H1 (cell line): ENCODE results near the gene SNX33. TPM values are rescaled to one million over a fixed set of nuclear protein-coding genes. Genes with fewer than 3 reads are reported as not detected.
A peak's percentile ranks its signal among the peaks of the same experiment; 100 is the strongest.

ENCODE experiments used
- CTCF ChIA-PET: fragments of 300-600 bp; sonication (Branson Sonifier 250); formaldehyde crosslinking; loops from one replicate; lab custom pipeline; 2021; ENCODE audit not compliant: partially characterized antibody; lab: Charles Lee
- POLR2A ChIA-PET: fragments of 300-600 bp; sonication (Branson Sonifier 250); formaldehyde crosslinking; loops from one replicate; lab custom pipeline; 2021; ENCODE audit warnings: inconsistent platforms; ENCODE audit not compliant: partially characterized antibody; lab: Charles Lee
- DNase-seq, 2 experiments: peaks; one replicate each; pipeline versions ENCODE4 v3.0.0 to v3.0.0-alpha.2; 2010 to 2022; ENCODE audit warnings: low spot score in 2 of 2, low read depth in 1 of 2, mixed read lengths in 1 of 2
- FAIRE-seq: peaks from 2 replicates; lab custom pipeline; 2011; peaks lifted over from hg19 to GRCh38; lab: Jason Lieb, UNC
- H2AFZ ChIP-seq: 2 replicates; pipeline ENCODE4 v1.8.1; 2012; ENCODE audit warnings: low read length, inconsistent platforms
- H2AK5ac ChIP-seq: 2 replicates; pipeline ENCODE4 v1.6.1; 2013; ENCODE audit warnings: low read depth, low read length
- H2BK120ac ChIP-seq: replicated peaks from 2 replicates; pipeline ENCODE3; 2013; ENCODE audit warnings: low read depth, low read length, inconsistent platforms
- H2BK12ac ChIP-seq: 2 replicates; pipeline ENCODE4 v1.6.1; 2013; ENCODE audit warnings: low read depth, low read length
- H2BK15ac ChIP-seq: 2 replicates; pipeline ENCODE4 v1.6.1; 2013; ENCODE audit warnings: low read length
- H2BK20ac ChIP-seq: 2 replicates; pipeline ENCODE4 v1.6.1; 2013; ENCODE audit warnings: low read length
- H2BK5ac ChIP-seq: 2 replicates; pipeline ENCODE4 v1.6.1; 2013; ENCODE audit warnings: low read depth, low read length
- H3K14ac ChIP-seq: 2 replicates; pipeline ENCODE4 v1.6.1; 2013; ENCODE audit warnings: inconsistent platforms; ENCODE audit not compliant: insufficient read length
- H3K18ac ChIP-seq: 2 replicates; pipeline ENCODE4 v1.6.1; 2013; ENCODE audit warnings: low read length; ENCODE audit errors: extremely low read depth
- H3K23ac ChIP-seq: 2 replicates; pipeline ENCODE4 v1.6.1; 2013; ENCODE audit warnings: inconsistent platforms; ENCODE audit not compliant: insufficient read length
- H3K23me2 ChIP-seq: 2 replicates; pipeline ENCODE4 v1.6.1; 2013; ENCODE audit warnings: low read depth, low read length
- H3K27ac ChIP-seq: 2 replicates; pipeline ENCODE4 v1.6.1; 2011; ENCODE audit warnings: low read depth, low read length, inconsistent platforms
- H3K27me3 ChIP-seq, 4 experiments: replicated peaks in 1 of 4; 1 replicate in 1 of 4; 2 replicates in 3 of 4; pipeline versions ENCODE4 v1.6.1 to v1.8.1; 2011 to 2013; ENCODE audit warnings: low read length in 3 of 4, mild to moderate bottlenecking in 3 of 4, inconsistent platforms in 2 of 4, mixed read lengths in 2 of 4, moderate library complexity in 1 of 4; ENCODE audit not compliant: control insufficient read depth in 3 of 4, insufficient read depth in 3 of 4; ENCODE audit errors: extremely low read depth in 1 of 4
- H3K36me3 ChIP-seq, 4 experiments: 2 replicates each; pipeline versions ENCODE4 v1.6.1 to v1.8.1; 2011 to 2013; ENCODE audit warnings: mild to moderate bottlenecking in 4 of 4, low read length in 3 of 4, moderate library complexity in 2 of 4, control low read depth in 1 of 4, inconsistent platforms in 1 of 4; ENCODE audit not compliant: insufficient read depth in 4 of 4, control insufficient read depth in 2 of 4
- H3K4ac ChIP-seq: replicated peaks from 2 replicates; pipeline ENCODE3; 2013; ENCODE audit warnings: low read length, low read depth, mixed read lengths, inconsistent platforms; ENCODE audit not compliant: insufficient read length
- H3K4me1 ChIP-seq, 4 experiments: replicated peaks in 1 of 4; 1 replicate in 1 of 4; 2 replicates in 3 of 4; pipeline versions ENCODE4 v1.6.1 to v1.8.1; 2011 to 2013; ENCODE audit warnings: low read length in 3 of 4, inconsistent platforms in 2 of 4, mixed read lengths in 1 of 4; ENCODE audit not compliant: insufficient read depth in 4 of 4, control insufficient read depth in 3 of 4
- H3K4me2 ChIP-seq, 2 experiments: 2 replicates each; pipeline versions ENCODE4 v1.6.1 to v1.8.1; 2011 to 2013; ENCODE audit warnings: low read depth in 2 of 2, low read length in 2 of 2, control low read depth in 1 of 2, inconsistent platforms in 1 of 2, mild to moderate bottlenecking in 1 of 2; ENCODE audit not compliant: insufficient read depth in 1 of 2
- H3K4me3 ChIP-seq, 4 experiments: fragments of 200-600, 300-600 bp in 1 of 4; sonication (generic), shearing (Covaris generic), sonication (Bioruptor Twin) in 1 of 4; 2 replicates each; pipeline versions ENCODE4 v1.5.1 to v1.8.1; 2011 to 2016; ENCODE audit warnings: low read length in 4 of 4, low read depth in 3 of 4, control low read depth in 2 of 4, inconsistent platforms in 2 of 4, mild to moderate bottlenecking in 2 of 4, mixed read lengths in 1 of 4, moderate library complexity in 1 of 4; ENCODE audit not compliant: insufficient read depth in 2 of 4; ENCODE audit errors: extremely low read depth in 1 of 4
- H3K56ac ChIP-seq: replicated peaks from 2 replicates; pipeline ENCODE3; 2013; ENCODE audit warnings: low read depth, mild to moderate bottlenecking, mixed read lengths, low read length, inconsistent platforms; ENCODE audit not compliant: insufficient read length
- H3K79me1 ChIP-seq: 2 replicates; pipeline ENCODE4 v1.6.1; 2013; ENCODE audit warnings: low read depth, low read length, control low read depth
- H3K79me2 ChIP-seq, 2 experiments: 2 replicates each; pipeline versions ENCODE4 v1.6.1 to v1.8.1; 2012 to 2013; ENCODE audit warnings: low read length in 2 of 2, mild to moderate bottlenecking in 2 of 2, inconsistent platforms in 1 of 2; ENCODE audit not compliant: insufficient read depth in 2 of 2, control insufficient read depth in 1 of 2
- H3K9ac ChIP-seq, 4 experiments: replicated peaks in 1 of 4; 1 replicate in 1 of 4; 2 replicates in 3 of 4; pipeline versions ENCODE4 v1.6.1 to v1.8.1; 2011 to 2013; ENCODE audit warnings: low read depth in 3 of 4, low read length in 3 of 4, control low read depth in 2 of 4, mild to moderate bottlenecking in 2 of 4, moderate library complexity in 2 of 4, inconsistent platforms in 1 of 4; ENCODE audit errors: extremely low read depth in 1 of 4
- H3K9me3 ChIP-seq, 2 experiments: 2 replicates each; pipeline versions ENCODE4 v1.6.1 to v1.8.1; 2012 to 2013; ENCODE audit warnings: mild to moderate bottlenecking in 2 of 2, moderate library complexity in 2 of 2, control low read depth in 1 of 2, inconsistent platforms in 1 of 2, low read depth in 1 of 2, low read length in 1 of 2, mixed read lengths in 1 of 2; ENCODE audit not compliant: insufficient read depth in 2 of 2
- H4K20me1 ChIP-seq, 2 experiments: replicated peaks in 1 of 2; 2 replicates each; pipeline versions ENCODE3 to v1.8.1; 2011 to 2013; ENCODE audit warnings: inconsistent platforms in 2 of 2, low read length in 2 of 2, mild to moderate bottlenecking in 1 of 2; ENCODE audit not compliant: insufficient read depth in 2 of 2, control insufficient read depth in 1 of 2
- H4K5ac ChIP-seq: 2 replicates; pipeline ENCODE4 v1.6.1; 2013; ENCODE audit warnings: low read length, low read depth, mixed read lengths, inconsistent platforms; ENCODE audit not compliant: insufficient read length
- H4K8ac ChIP-seq: 2 replicates; pipeline ENCODE4 v1.8.0; 2013; ENCODE audit warnings: mild to moderate bottlenecking, moderate library complexity, low read length, inconsistent platforms; ENCODE audit not compliant: insufficient read depth; ENCODE audit errors: extremely low read depth
- H4K91ac ChIP-seq: replicated peaks from 2 replicates; pipeline ENCODE3; 2013; ENCODE audit warnings: low read length, mixed read lengths, inconsistent platforms; ENCODE audit not compliant: insufficient read length
- CBX8 ChIP-seq: fragments of 300-800, 300-1000 bp; sonication (generic); IDR thresholded peaks from 2 replicates; pipeline ENCODE4 v1.7.1; 2016; ENCODE audit warnings: low read depth, low read length, borderline replicate concordance
- CHD1 ChIP-seq: IDR thresholded peaks from 2 replicates; pipeline ENCODE4 v1.6.1; 2012; ENCODE audit warnings: low read depth, low read length, improper control_type of control experiment
- CHD2 ChIP-seq: IDR thresholded peaks from 2 replicates; pipeline ENCODE4 v1.6.1; 2012; ENCODE audit warnings: low read length, improper control_type of control experiment
- HDAC6 ChIP-seq: IDR thresholded peaks from one replicate; pipeline ENCODE4 v1.7.1; 2012; ENCODE audit warnings: low read depth, mild to moderate bottlenecking, inconsistent platforms, low read length, moderate library complexity
- KDM1A ChIP-seq: fragments of 200-600, 300-600 bp; sonication (generic); IDR thresholded peaks from 2 replicates; pipeline ENCODE4 v1.7.1; 2016; ENCODE audit warnings: mild to moderate bottlenecking, low read length, borderline replicate concordance
- POLR2AphosphoS5 ChIP-seq: IDR thresholded peaks from 2 replicates; pipeline ENCODE4 v1.6.1; 2011; ENCODE audit warnings: low read depth, low read length
- WGBS, 2 experiments: shearing (Covaris generic) in 1 of 2; methylation state at CpG; one replicate each; pipeline versions ENCODE4 v1.1.6 to v1.1.7; 2013 to 2015; ENCODE audit warnings: low lambda C conversion rate in 2 of 2, mixed read lengths in 2 of 2, inconsistent platforms in 1 of 2, low coverage in 1 of 2, missing lambda C conversion rate in 1 of 2; ENCODE audit not compliant: insufficient replicate concordance in 2 of 2, insufficient coverage in 1 of 2, insufficient read length in 1 of 2; ENCODE audit errors: extremely low coverage in 1 of 2, missing lambda C conversion rate in 1 of 2; 5-methylcytosine and 5-hydroxymethylcytosine counted together
- long read RNA-seq, 2 experiments: library from RNA in 1 of 2; library from capped mRNA in 1 of 2; stranded (forward); transcript quantifications; one replicate each; pipeline ENCODE4 v2.0.0, GENCODE V29; 2021; ENCODE audit warnings: inconsistent platforms in 1 of 2
- polyA minus RNA-seq, 3 experiments: library from RNA; depleted of rRNA, polyadenylated mRNA; stranded (reverse); fragments of >200 nt; gene quantifications; 1 replicate in 2 of 3; 2 replicates in 1 of 3; pipeline ENCODE4 v1.2.3, GENCODE V29; 2011
- polyA plus RNA-seq, 7 experiments: library from polyadenylated mRNA; depleted of rRNA in 3 of 7; stranded (reverse) in 5 of 7; unstranded in 2 of 7; fragments of >200 nt in 5 of 7; fragments of 200-250 nt in 2 of 7; gene quantifications; 1 replicate in 5 of 7; 2 replicates in 1 of 7; 4 replicates in 1 of 7; pipeline versions ENCODE4 v1.2.1 to v1.2.3, GENCODE V29; 2011 to 2013; ENCODE audit warnings: missing spikeins in 2 of 7, mixed read lengths in 2 of 7
- total RNA-seq: library from RNA; stranded (reverse); fragmentation: NEBNext Ultra II Directional; extraction: Animal tissue kit (Norgen Biotek cat#: 25700); gene quantifications from 2 replicates; pipeline ENCODE4 v1.2.1, GENCODE V29; 2021

Gene SNX33
- total RNA-seq (22.9 and 24.8 TPM in 2 replicates), polyA plus RNA-seq (2011; rRNA removed) (14.3 and 15.7 TPM in 2 replicates), polyA minus RNA-seq (2011; rRNA and poly(A)+ RNA removed) (21.0 and 25.5 TPM in 2 replicates)
- polyA plus RNA-seq (2011; cell fraction: cytosol; rRNA removed) = 11.5 TPM
- polyA plus RNA-seq (2011; cell fraction: nucleus; rRNA removed) = 25.7 TPM
- 17.5 to 20.7 TPM (median 18.6 TPM) in 4 replicates for polyA plus RNA-seq (2012, experiment 1 of 2)
- polyA plus RNA-seq (2012, experiment 2 of 2) = 13.9 TPM
- 10.5 TPM for polyA plus RNA-seq (2013, experiment 1 of 2)
- 11.4 TPM for polyA plus RNA-seq (2013, experiment 2 of 2)
- 17.4 TPM for polyA minus RNA-seq (2011; cell fraction: cytosol; rRNA and poly(A)+ RNA removed)
- polyA minus RNA-seq (2011; cell fraction: nucleus; rRNA and poly(A)+ RNA removed) = 21.6 TPM
- long read RNA-seq, experiment 1, full-length matches to known transcripts = 3 of 20 reads
- long read RNA-seq, experiment 1, partial matches to known transcripts = 12 of 20 reads
- long read RNA-seq, experiment 1, other reads (novel, unspliced or antisense) = 5 of 20 reads
- long read RNA-seq, experiment 2, partial matches to known transcripts = 1 of 1 reads
- long read RNA-seq, experiment 2, other reads (novel, unspliced or antisense) = 0 of 1 reads

DNA sequence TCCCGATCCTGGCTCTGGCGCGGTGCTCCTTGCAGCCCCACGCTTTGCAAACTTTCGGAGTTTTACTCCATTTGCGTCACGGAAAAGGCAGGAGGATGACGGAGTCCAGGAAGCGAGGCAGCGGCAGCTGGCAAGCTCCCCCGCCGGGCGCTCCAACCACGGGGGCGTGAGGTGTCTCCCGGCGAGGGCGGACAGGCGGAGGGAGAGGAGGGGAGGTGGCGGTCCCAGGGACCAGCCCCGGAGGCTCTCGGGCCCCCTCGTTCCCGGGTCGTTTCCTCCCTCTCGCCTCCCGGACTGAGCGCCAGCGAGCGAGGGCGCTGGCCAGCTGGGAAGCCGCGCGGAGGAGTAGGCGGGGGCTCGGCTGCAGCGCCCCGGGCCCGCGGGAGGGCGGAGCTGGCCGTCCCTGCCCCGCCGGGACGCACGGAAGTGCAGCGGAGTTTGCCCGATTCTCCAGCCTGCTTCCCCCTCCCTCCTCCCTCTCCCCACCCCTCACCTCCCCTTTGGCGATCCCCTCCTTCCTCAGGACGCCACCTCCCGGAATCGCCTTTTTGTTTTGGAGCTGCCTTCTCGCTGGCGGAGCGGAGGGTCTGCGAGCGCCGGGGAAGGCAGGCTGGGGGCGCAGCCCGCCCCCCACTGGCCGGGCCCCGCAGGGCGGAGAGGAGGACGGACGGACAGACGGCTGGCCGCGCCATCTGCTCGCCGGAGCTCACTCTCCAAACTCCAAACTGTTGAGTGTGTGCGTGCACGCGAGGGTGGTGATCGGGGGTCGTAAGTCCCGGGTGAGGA is at the start of gene SNX33:
Gene SNX33, plus strand, starts transcription at position 543 of the 786 bp plus-strand sequence. CDS start 1,191 bp downstream, outside the sequence.
- Histone ChIP-seq H3K27ac (peak within 1 kb of the TSS; percentile 82), H3K18ac (peak within 1 kb of the TSS; percentile 81; the same call in 1 of the 2 replicates), H2AFZ (peak within 1 kb of the TSS; percentile 52; the same call in 1 of the 2 replicates), H3K9me3 (no peaks in the 10 kb centered on the region), H4K20me1 (peaks cover 0 to 12% of the 10 kb centered on the region in 2 experiments), H3K4me1 (peaks cover 9 to 29% (median 16%) of the 10 kb centered on the region in 4 experiments), H3K4me2 (peak within 1 kb of the TSS; percentile 93 to 100), H2BK15ac (peak within 1 kb of the TSS; percentile 90), H2BK5ac (peak within 1 kb of the TSS; percentile 98), H2BK120ac (no peak within 1 kb of the TSS), H2BK12ac (peak within 1 kb of the TSS; percentile 81), H3K36me3 (peaks cover 0 to 14% (median 0%) of the 10 kb centered on the region in 4 experiments; a peak in 3 of 8 replicates), H3K79me1 (peaks cover 10% of the 10 kb centered on the region), H4K5ac (peak within 1 kb of the TSS; percentile 98), H2AK5ac (peak within 1 kb of the TSS; percentile 11; the same call in 1 of the 2 replicates), H3K4ac (peak within 1 kb of the TSS; percentile 62), H4K8ac (peak within 1 kb of the TSS; percentile 98), H3K56ac (peak within 1 kb of the TSS; percentile 94), H3K23me2 (peaks cover 10% of the 10 kb centered on the region; the same call in 1 of the 2 replicates), H3K23ac (no peak within 1 kb of the TSS), H4K91ac (peak within 1 kb of the TSS; percentile 88), H3K79me2 (peaks cover 0 to 41% of the 10 kb centered on the region in 2 experiments; a peak in 3 of 4 replicates), H3K9ac (peak within 1 kb of the TSS; percentile 75 to 90 (median 86)), H3K27me3 (peaks cover 0 to 14% (median 10%) of the 10 kb centered on the region in 4 experiments; a peak in 6 of 7 replicates), H3K4me3 (peak within 1 kb of the TSS; percentile 63 to 90 (median 72)), H3K14ac (peak within 1 kb of the TSS; percentile 6), H2BK20ac (peak within 1 kb of the TSS; percentile 90; the same call in 1 of the 2 replicates)
- CTCF ChIA-PET = interaction anchor here (0.6 to 2.8 kb wide), 17 partner anchors 11 to 196 kb away, joined by 3 to 13 read pairs (median 4); partner anchors contain the start of gene SIN3A
- WGBS, 2 experiments = 1% methylated on average over 27 of the region's 76 CpGs; no CpG with 5 or more reads in 1 of the 2 experiments
- POLR2A ChIA-PET = interaction anchor here (0.5 to 5.5 kb wide), 19 partner anchors 9 to 453 kb away, joined by 3 to 41 read pairs (median 4); partner anchors contain the start of genes IMP3, MAN2C1, PTPN9 and SIN3A
- FAIRE-seq = no peak
- DNase-seq = peak; percentile 76 to 85
- TF ChIP-seq CHD1 = no peak
- no peak; the same call in 1 of the 2 replicates for TF ChIP-seq POLR2AphosphoS5
- no peak for TF ChIP-seq CHD2
- TF ChIP-seq CBX8 = no peak
- TF ChIP-seq HDAC6 = no peak
- 0 out of 2 replicates have a peak, but pooled peaks have one; percentile 16 for TF ChIP-seq KDM1A
